SK-N-SH (cell line): Measurements from ENCODE around the gene ITSN1. TPM values are rescaled to one million over a fixed set of nuclear protein-coding genes. Genes with fewer than 3 reads are reported as not detected.

Experiments
- CTCF ChIA-PET: fragments of 300-600, 350-600 bp; formaldehyde crosslinking; extraction: SDS; loops from one replicate; lab custom pipeline; 2021; lab: Yijun Ruan, JAX
- POLR2A ChIA-PET: fragments of 350-600 bp; sonication (Branson Sonifier 250); formaldehyde crosslinking; extraction: SDS; loops from one replicate; lab custom pipeline; 2020; ENCODE audit warnings: antibody characterized with exemption, inconsistent platforms; lab: Yijun Ruan, JAX
- DNase-seq: peaks from one replicate; pipeline ENCODE4 v3.0.0; 2012
- H2AFZ ChIP-seq: fragments of 200-600 bp; sonication (generic); 2 replicates; pipeline ENCODE4 v1.8.1; 2016; ENCODE audit warnings: antibody characterized with exemption, mild to moderate bottlenecking, low read depth
- H3F3A ChIP-seq: fragments of 200-600 bp; sonication (generic); replicated peaks from 2 replicates; pipeline ENCODE3; 2016; ENCODE audit warnings: antibody characterized with exemption, mild to moderate bottlenecking; ENCODE audit not compliant: insufficient read depth
- H3K27ac ChIP-seq, 2 experiments: fragments of 200-500 bp in 1 of 2; fragments of 200-600 bp in 1 of 2; sonication (Bioruptor generic) in 1 of 2; sonication (generic), shearing (Covaris generic) in 1 of 2; 2 replicates each; pipeline versions ENCODE4 v1.5.1 to v1.6.1; 2014 to 2016; ENCODE audit warnings: low read depth in 2 of 2, inconsistent platforms in 1 of 2, low read length in 1 of 2, mild to moderate bottlenecking in 1 of 2, mixed read lengths in 1 of 2
- H3K27me3 ChIP-seq: fragments of 200-600 bp; sonication (generic), shearing (Covaris generic); 2 replicates; pipeline ENCODE4 v1.6.1; 2016; ENCODE audit warnings: mixed run types; ENCODE audit not compliant: insufficient read depth
- H3K36me3 ChIP-seq, 2 experiments: fragments of 200-500 bp in 1 of 2; fragments of 200-600 bp in 1 of 2; sonication (Bioruptor generic) in 1 of 2; sonication (generic) in 1 of 2; replicated peaks in 1 of 2; 2 replicates each; pipeline versions ENCODE3 to v1.5.1; 2014 to 2016; ENCODE audit warnings: low read length in 1 of 2, mild to moderate bottlenecking in 1 of 2; ENCODE audit not compliant: insufficient read depth in 2 of 2, control insufficient read depth in 1 of 2
- H3K4me1 ChIP-seq, 2 experiments: fragments of 200-500 bp in 1 of 2; fragments of 200-600 bp in 1 of 2; sonication (Bioruptor generic) in 1 of 2; sonication (generic), shearing (Covaris generic) in 1 of 2; 2 replicates each; pipeline versions ENCODE4 v1.5.1 to v1.6.1; 2014 to 2016; ENCODE audit warnings: low read depth in 1 of 2, low read length in 1 of 2, mixed run types in 1 of 2; ENCODE audit not compliant: insufficient read depth in 2 of 2, control insufficient read depth in 1 of 2
- H3K4me2 ChIP-seq: fragments of 200-600 bp; sonication (generic), shearing (Covaris generic); 2 replicates; pipeline ENCODE4 v1.6.1; 2017; ENCODE audit warnings: mixed run types
- H3K4me3 ChIP-seq, 2 experiments: fragments of 200-500 bp in 1 of 2; fragments of 200-600 bp in 1 of 2; sonication (Bioruptor generic) in 1 of 2; sonication (generic), shearing (Covaris generic) in 1 of 2; 2 replicates each; pipeline versions ENCODE4 v1.5.1 to v1.8.1; 2014 to 2016; ENCODE audit warnings: low read depth in 2 of 2, inconsistent platforms in 1 of 2, low read length in 1 of 2, mild to moderate bottlenecking in 1 of 2, mixed read lengths in 1 of 2, moderate library complexity in 1 of 2
- H3K79me2 ChIP-seq: fragments of 200-600 bp; sonication (generic); 2 replicates; pipeline ENCODE4 v1.8.1; 2017; ENCODE audit warnings: mild to moderate bottlenecking; ENCODE audit not compliant: insufficient read depth
- H3K9ac ChIP-seq: fragments of 200-600 bp; sonication (generic); 2 replicates; pipeline ENCODE4 v1.6.1; 2017; ENCODE audit warnings: mixed run types
- H3K9me2 ChIP-seq: fragments of 200-600 bp; sonication (generic); 2 replicates; pipeline ENCODE4 v1.6.1; 2017; ENCODE audit warnings: mixed run types
- H3K9me3 ChIP-seq: fragments of 200-600 bp; sonication (generic); 2 replicates; pipeline ENCODE4 v1.6.1; 2017; ENCODE audit warnings: mixed run types, mild to moderate bottlenecking, moderate library complexity
- H4K20me1 ChIP-seq: fragments of 200-600 bp; sonication (generic); 2 replicates; pipeline ENCODE4 v1.6.1; 2017; ENCODE audit warnings: mild to moderate bottlenecking, mixed run types; ENCODE audit not compliant: insufficient read depth
- CTCF ChIP-seq: fragments of 200-600 bp; sonication (generic); IDR thresholded peaks from 2 replicates; pipeline ENCODE4 v1.6.1; 2017; ENCODE audit warnings: antibody characterized with exemption, mild to moderate bottlenecking, moderate library complexity
- ELF1 ChIP-seq: IDR thresholded peaks from 2 replicates; pipeline ENCODE4 v1.4.0; 2012
- FOSL2 ChIP-seq: IDR thresholded peaks from 2 replicates; pipeline ENCODE4 v1.4.0; 2012; ENCODE audit warnings: low read depth, mild to moderate bottlenecking, moderate library complexity, borderline replicate concordance
- FOXJ3 ChIP-seq: sonication (generic); formaldehyde crosslinking; IDR thresholded peaks from 2 replicates; pipeline ENCODE4 v1.5.1; 2020; ENCODE audit warnings: mild to moderate bottlenecking, missing genetic modification reagents
- GABPA ChIP-seq: IDR thresholded peaks from 2 replicates; pipeline ENCODE4 v1.4.0; 2012; ENCODE audit warnings: low read depth, mild to moderate bottlenecking
- IRF3 ChIP-seq: fragments of 150-350 bp; IDR thresholded peaks from 2 replicates; pipeline ENCODE4 v1.6.1; 2016; ENCODE audit warnings: mild to moderate bottlenecking, low read depth, low read length
- JUND ChIP-seq: IDR thresholded peaks from 2 replicates; pipeline ENCODE4 v1.4.0; 2012
- MAX ChIP-seq: IDR thresholded peaks from 2 replicates; pipeline ENCODE4 v1.4.0; 2012; ENCODE audit warnings: low read depth
- NRF1 ChIP-seq: IDR thresholded peaks from 2 replicates; pipeline ENCODE4 v1.6.1; 2012; ENCODE audit warnings: low read depth, mild to moderate bottlenecking, low read length
- RCOR1 ChIP-seq: fragments of 150-350 bp; IDR thresholded peaks from 2 replicates; pipeline ENCODE4 v1.6.1; 2017; ENCODE audit warnings: antibody characterized with exemption, low read length
- REST ChIP-seq: IDR thresholded peaks from 2 replicates; pipeline ENCODE4 v1.6.1; 2012; ENCODE audit warnings: mild to moderate bottlenecking, low read depth, low read length, moderate library complexity
- SIN3A ChIP-seq: IDR thresholded peaks from 2 replicates; pipeline ENCODE4 v1.6.1; 2012; ENCODE audit warnings: low read depth, mild to moderate bottlenecking, low read length, moderate library complexity, borderline replicate concordance
- TAF1 ChIP-seq: IDR thresholded peaks from 2 replicates; pipeline ENCODE4 v1.6.1; 2012; ENCODE audit warnings: low read depth, mild to moderate bottlenecking, low read length, moderate library complexity, borderline replicate concordance
- TCF12 ChIP-seq: IDR thresholded peaks from 2 replicates; pipeline ENCODE4 v1.4.0; 2012
- TEAD4 ChIP-seq: IDR thresholded peaks from 2 replicates; pipeline ENCODE4 v1.4.0; 2012; ENCODE audit warnings: mild to moderate bottlenecking, borderline replicate concordance; ENCODE audit not compliant: insufficient read depth
- USF2 ChIP-seq: fragments of 150-350 bp; IDR thresholded peaks from 2 replicates; pipeline ENCODE4 v1.6.1; 2017; ENCODE audit warnings: antibody characterized with exemption, low read length, low read depth, borderline replicate concordance
- YY1 ChIP-seq: IDR thresholded peaks from 2 replicates; pipeline ENCODE4 v1.4.0; 2012; ENCODE audit warnings: low read depth, mild to moderate bottlenecking
- WGBS: methylation state at CpG from one replicate; pipeline ENCODE4 v1.1.6; 2017; ENCODE audit warnings: low lambda C conversion rate; 5-methylcytosine and 5-hydroxymethylcytosine counted together
- polyA plus RNA-seq, 3 experiments: library from polyadenylated mRNA; depleted of rRNA; stranded (reverse); fragments of >200 nt; gene quantifications; 2 replicates each; pipeline ENCODE4 v1.2.3, GENCODE V29; 2012

Gene ITSN1
- polyA plus RNA-seq, 1 of the 3 experiments (the other 2 are of a cell fraction), result 27.8 TPM

GRCh38 chr21:33942426-33942825 lies 300.1 kb downstream of the ITSN1 start:
- no peaks in the 10 kb centered on the region for H3K79me2 ChIP-seq
- H3K9ac ChIP-seq, result no peak overlapping the region
- no peaks in the 10 kb centered on the region for H4K20me1 ChIP-seq
- peaks cover 2 to 5% of the 10 kb centered on the region in 2 experiments; a peak in 2 of 4 replicates for H3K4me1 ChIP-seq
- H3K9me2 ChIP-seq, result no peaks in the 10 kb centered on the region
- POLR2A ChIA-PET, result no interaction called here
- no peaks in the 10 kb centered on the region for H3K9me3 ChIP-seq
- no peak overlapping the region for H3K4me2 ChIP-seq
- H3K27me3 ChIP-seq, result no peaks in the 10 kb centered on the region
- TF ChIP-seq USF2, result no peak
- TF ChIP-seq CTCF, result no peak
- TF ChIP-seq MAX, result no peak
- no peak for TF ChIP-seq GABPA
- no peak for TF ChIP-seq SIN3A
- no peak for TF ChIP-seq NRF1
- TF ChIP-seq, all 33 proteins: peak for 0
- no peak overlapping the region for H3K4me3 ChIP-seq
- no peak for DNase-seq
- CTCF ChIA-PET, result interaction anchor here (1.5 to 6.8 kb wide), 3 partner anchors 19 to 409 kb away, joined by 4 to 54 read pairs (median 11); no protein-coding TSS in a partner anchor
- H3K27ac ChIP-seq, result no peak overlapping the region
- H2AFZ ChIP-seq, result no peak overlapping the region
- no peaks in the 10 kb centered on the region for H3K36me3 ChIP-seq
- peaks cover 3% of the 10 kb centered on the region for H3F3A ChIP-seq

GRCh38 chr21:33943293-33943692 lies 301.0 kb downstream of the ITSN1 start:
- 90% methylated on average over 2 of the region's 2 CpGs for WGBS
- POLR2A ChIA-PET, result no interaction called here

More at GRCh38 chr21:33943293-33943692, 301.0 kb downstream of the ITSN1 start:
- no peak overlapping the region for H3K9ac ChIP-seq
- H3K9me3 ChIP-seq, result no peaks in the 10 kb centered on the region
- H3F3A ChIP-seq, result peaks cover 9% of the 10 kb centered on the region
- DNase-seq, result no peak
- no peak overlapping the region for H3K27ac ChIP-seq
- H3K27me3 ChIP-seq, result no peaks in the 10 kb centered on the region
- no peak for TF ChIP-seq YY1
- no peak for TF ChIP-seq FOSL2
- TF ChIP-seq IRF3, result no peak
- no peak for TF ChIP-seq JUND
- TF ChIP-seq REST, result no peak
- no peak for TF ChIP-seq TEAD4
- no peak for TF ChIP-seq TCF12
- TF ChIP-seq RCOR1, result no peak
- no peak for TF ChIP-seq FOXJ3 (CRISPR knock-in tag)
- no peak for TF ChIP-seq SIN3A
- TF ChIP-seq ELF1, result no peak
- no peak for TF ChIP-seq USF2
- no peak for TF ChIP-seq MAX
- no peak for TF ChIP-seq TAF1
- no peak overlapping the region for H3K4me2 ChIP-seq
- CTCF ChIA-PET, result interaction anchor here (2.6 kb wide), 1 partner anchor 20 kb away, joined by 11 read pairs; no protein-coding TSS in a partner anchor
- no peaks in the 10 kb centered on the region for H3K36me3 ChIP-seq
- peaks cover 8 to 9% of the 10 kb centered on the region in 2 experiments; a peak in 3 of 4 replicates for H3K4me1 ChIP-seq
- H3K79me2 ChIP-seq, result no peaks in the 10 kb centered on the region
- H3K4me3 ChIP-seq, result no peak overlapping the region
- no peaks in the 10 kb centered on the region for H3K9me2 ChIP-seq
- H4K20me1 ChIP-seq, result no peaks in the 10 kb centered on the region
- H2AFZ ChIP-seq, result no peak overlapping the region
